Activated CD8-positive, alpha-beta memory T cell treated with anti-CD3 and anti-CD28 coated beads for 1 hour (primary cell): Measurements from ENCODE around the gene EIF3K.

Experiments used
- DNase-seq, 2 donors: peaks; one replicate each; pipeline ENCODE4 v3.0.0-alpha.2; 2020; ENCODE audit warnings: low read depth in 1 of 2; ENCODE audit errors: extremely low read depth in 1 of 2

Gene EIF3K

GRCh38 chr19:38683393-38684077 lies 64.5 kb downstream of the EIF3K start:
- peak in 1 of 2 donors; percentile 42 for DNase-seq

GRCh38 chr19:38684078-38684861 lies 65.3 kb downstream of the EIF3K start:
- DNase-seq = no peak

GRCh38 chr19:38684862-38685665 lies 66.1 kb downstream of the EIF3K start:
- no peak for DNase-seq

GRCh38 chr19:38685666-38686529 lies 66.9 kb downstream of the EIF3K start:
- DNase-seq = no peak

GRCh38 chr19:38686530-38686888 lies 67.5 kb downstream of the EIF3K start:
- DNase-seq = no peak
